Liver (tissue), 3 donors: ENCODE measurements around the gene CYP4A22.
"Not testable (repeated sequence)": the region's sequence is repeated elsewhere in the genome, so short reads cannot be mapped to it uniquely, and the experiment has no call there.

Experiments
- CTCF ChIP-seq: fragments of 150-350 bp; IDR thresholded peaks from 2 replicates; pipeline ENCODE4 v1.5.1; 2017; ENCODE audit warnings: improper control_type of control experiment, low read depth, low read length; ENCODE audit not compliant: missing input control
- GABPA ChIP-seq, 2 donors: IDR thresholded peaks in 1 of 2; conservative IDR thresholded peaks in 1 of 2; 2 replicates each; pipeline ENCODE4 v1.6.1; 2016; ENCODE audit warnings: antibody characterized with exemption in 2 of 2, mild to moderate bottlenecking in 1 of 2, moderate library complexity in 1 of 2
- MAX ChIP-seq: IDR thresholded peaks from 2 replicates; pipeline ENCODE4 v1.6.1; 2016; ENCODE audit warnings: antibody characterized with exemption
- REST ChIP-seq: IDR thresholded peaks from 2 replicates; pipeline ENCODE4 v1.6.1; 2016; ENCODE audit warnings: antibody characterized with exemption, mild to moderate bottlenecking
- TAF1 ChIP-seq: conservative IDR thresholded peaks from 2 replicates; pipeline ENCODE4 v1.6.1; 2016; ENCODE audit warnings: antibody characterized with exemption, mild to moderate bottlenecking
- TF ChIP-seq, protein P1 (sequence below): IDR thresholded peaks from 2 replicates; pipeline ENCODE4 v1.6.1; 2016; ENCODE audit warnings: antibody characterized with exemption
- donor health status: healthy.
- donor health status: healthy.

GRCh38 chr1:47121039-47121438 is 16.2 kb upstream of the CYP4A22 start:
- TF ChIP-seq GABPA (IDR thresholded peaks at IDR 0.05 in 1 of 2, conservative IDR thresholded peaks at IDR 0.05 in 1 of 2); TAF1; CTCF; MAX; REST: not testable (repeated sequence)
- TF ChIP-seq, protein P1, sequence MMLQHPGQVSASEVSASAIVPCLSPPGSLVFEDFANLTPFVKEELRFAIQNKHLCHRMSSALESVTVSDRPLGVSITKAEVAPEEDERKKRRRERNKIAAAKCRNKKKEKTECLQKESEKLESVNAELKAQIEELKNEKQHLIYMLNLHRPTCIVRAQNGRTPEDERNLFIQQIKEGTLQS, result not testable (repeated sequence)
